ENCODE results near the gene APEH. TPM values are rescaled to one million over a fixed set of nuclear protein-coding genes. Genes with fewer than 3 reads are reported as not detected.

APEH gene
- total and polyA plus RNA-seq, 2 experiments from 2014 or later, result 170 to 264 TPM

GRCh38 chr3:49681543-49681942, 7.4 kb downstream of the APEH start:
- Histone ChIP-seq H3K27ac (ENCODE audit: low read depth) (no peak overlapping the region), H3K4me1 (ENCODE audit: insufficient read depth) (no peaks in the 10 kb centered on the region), H3K9me2 (ENCODE audit: insufficient read depth) (no peaks in the 10 kb centered on the region), H3K27me3 (ENCODE audit: insufficient read depth) (no peaks in the 10 kb centered on the region), H4K20me1 (replicated peaks; ENCODE audit: insufficient read depth) (peaks cover 2% of the 10 kb centered on the region; the same call in 1 of the 2 replicates), H3K4me2 (no peak overlapping the region), H3F3A (replicated peaks; ENCODE audit: low read depth) (no peaks in the 10 kb centered on the region), H3K79me2 (replicated peaks; ENCODE audit: insufficient read depth) (no peaks in the 10 kb centered on the region), H3K36me3 (ENCODE audit: insufficient read depth) (peaks cover 9% of the 10 kb centered on the region; the same call in 1 of the 2 replicates), H3K4me3 (no peak overlapping the region), H2AFZ (no peak overlapping the region)
- no peak for DNase-seq (ENCODE audit: low spot score)
- Mint-ChIP-seq H3K9me3 (no peaks in the 10 kb centered on the region), H3K4me1 (peaks cover 4% of the 10 kb centered on the region), H3K27me3 (ENCODE audit: insufficient read depth, low read depth, poor library complexity) (peaks cover 2% of the 10 kb centered on the region), H3K36me3 (ENCODE audit: low read depth) (peaks cover 58% of the 10 kb centered on the region), H3K4me3 (no peak overlapping the region), H3K27ac (no peak overlapping the region)
- TF ChIP-seq STAT1 (IDR thresholded peaks at IDR 0.05; ENCODE audit: unreplicated experiment) (no peak), REST (IDR thresholded peaks at IDR 0.05; ENCODE audit: unreplicated experiment) (no peak), POLR2AphosphoS5 (IDR thresholded peaks at IDR 0.05; ENCODE audit: low read depth) (no peak), ZNF114 (CRISPR knock-in tag; IDR thresholded peaks at IDR 0.05) (no peak), CREB1 (CRISPR knock-in tag; IDR thresholded peaks at IDR 0.05; ENCODE audit: low read depth) (no peak), CTCF (conservative IDR thresholded peaks at IDR 0.05; ENCODE audit: low read depth in 2 of 2) (no peak), ZNF331 (CRISPR knock-in tag; IDR thresholded peaks at IDR 0.05; ENCODE audit: low read depth) (no peak), JUNB (IDR thresholded peaks at IDR 0.05; ENCODE audit: unreplicated experiment) (no peak), NANOG (IDR thresholded peaks at IDR 0.05; ENCODE audit: borderline replicate concordance) (no peak), EZH2 (IDR thresholded peaks at IDR 0.05; ENCODE audit: low read depth, unreplicated experiment) (no peak), ETS1 (IDR thresholded peaks at IDR 0.05) (no peak), EZH2phosphoT487 (IDR thresholded peaks at IDR 0.05; ENCODE audit: unreplicated experiment) (no peak)
- TF ChIP-seq, protein P1, sequence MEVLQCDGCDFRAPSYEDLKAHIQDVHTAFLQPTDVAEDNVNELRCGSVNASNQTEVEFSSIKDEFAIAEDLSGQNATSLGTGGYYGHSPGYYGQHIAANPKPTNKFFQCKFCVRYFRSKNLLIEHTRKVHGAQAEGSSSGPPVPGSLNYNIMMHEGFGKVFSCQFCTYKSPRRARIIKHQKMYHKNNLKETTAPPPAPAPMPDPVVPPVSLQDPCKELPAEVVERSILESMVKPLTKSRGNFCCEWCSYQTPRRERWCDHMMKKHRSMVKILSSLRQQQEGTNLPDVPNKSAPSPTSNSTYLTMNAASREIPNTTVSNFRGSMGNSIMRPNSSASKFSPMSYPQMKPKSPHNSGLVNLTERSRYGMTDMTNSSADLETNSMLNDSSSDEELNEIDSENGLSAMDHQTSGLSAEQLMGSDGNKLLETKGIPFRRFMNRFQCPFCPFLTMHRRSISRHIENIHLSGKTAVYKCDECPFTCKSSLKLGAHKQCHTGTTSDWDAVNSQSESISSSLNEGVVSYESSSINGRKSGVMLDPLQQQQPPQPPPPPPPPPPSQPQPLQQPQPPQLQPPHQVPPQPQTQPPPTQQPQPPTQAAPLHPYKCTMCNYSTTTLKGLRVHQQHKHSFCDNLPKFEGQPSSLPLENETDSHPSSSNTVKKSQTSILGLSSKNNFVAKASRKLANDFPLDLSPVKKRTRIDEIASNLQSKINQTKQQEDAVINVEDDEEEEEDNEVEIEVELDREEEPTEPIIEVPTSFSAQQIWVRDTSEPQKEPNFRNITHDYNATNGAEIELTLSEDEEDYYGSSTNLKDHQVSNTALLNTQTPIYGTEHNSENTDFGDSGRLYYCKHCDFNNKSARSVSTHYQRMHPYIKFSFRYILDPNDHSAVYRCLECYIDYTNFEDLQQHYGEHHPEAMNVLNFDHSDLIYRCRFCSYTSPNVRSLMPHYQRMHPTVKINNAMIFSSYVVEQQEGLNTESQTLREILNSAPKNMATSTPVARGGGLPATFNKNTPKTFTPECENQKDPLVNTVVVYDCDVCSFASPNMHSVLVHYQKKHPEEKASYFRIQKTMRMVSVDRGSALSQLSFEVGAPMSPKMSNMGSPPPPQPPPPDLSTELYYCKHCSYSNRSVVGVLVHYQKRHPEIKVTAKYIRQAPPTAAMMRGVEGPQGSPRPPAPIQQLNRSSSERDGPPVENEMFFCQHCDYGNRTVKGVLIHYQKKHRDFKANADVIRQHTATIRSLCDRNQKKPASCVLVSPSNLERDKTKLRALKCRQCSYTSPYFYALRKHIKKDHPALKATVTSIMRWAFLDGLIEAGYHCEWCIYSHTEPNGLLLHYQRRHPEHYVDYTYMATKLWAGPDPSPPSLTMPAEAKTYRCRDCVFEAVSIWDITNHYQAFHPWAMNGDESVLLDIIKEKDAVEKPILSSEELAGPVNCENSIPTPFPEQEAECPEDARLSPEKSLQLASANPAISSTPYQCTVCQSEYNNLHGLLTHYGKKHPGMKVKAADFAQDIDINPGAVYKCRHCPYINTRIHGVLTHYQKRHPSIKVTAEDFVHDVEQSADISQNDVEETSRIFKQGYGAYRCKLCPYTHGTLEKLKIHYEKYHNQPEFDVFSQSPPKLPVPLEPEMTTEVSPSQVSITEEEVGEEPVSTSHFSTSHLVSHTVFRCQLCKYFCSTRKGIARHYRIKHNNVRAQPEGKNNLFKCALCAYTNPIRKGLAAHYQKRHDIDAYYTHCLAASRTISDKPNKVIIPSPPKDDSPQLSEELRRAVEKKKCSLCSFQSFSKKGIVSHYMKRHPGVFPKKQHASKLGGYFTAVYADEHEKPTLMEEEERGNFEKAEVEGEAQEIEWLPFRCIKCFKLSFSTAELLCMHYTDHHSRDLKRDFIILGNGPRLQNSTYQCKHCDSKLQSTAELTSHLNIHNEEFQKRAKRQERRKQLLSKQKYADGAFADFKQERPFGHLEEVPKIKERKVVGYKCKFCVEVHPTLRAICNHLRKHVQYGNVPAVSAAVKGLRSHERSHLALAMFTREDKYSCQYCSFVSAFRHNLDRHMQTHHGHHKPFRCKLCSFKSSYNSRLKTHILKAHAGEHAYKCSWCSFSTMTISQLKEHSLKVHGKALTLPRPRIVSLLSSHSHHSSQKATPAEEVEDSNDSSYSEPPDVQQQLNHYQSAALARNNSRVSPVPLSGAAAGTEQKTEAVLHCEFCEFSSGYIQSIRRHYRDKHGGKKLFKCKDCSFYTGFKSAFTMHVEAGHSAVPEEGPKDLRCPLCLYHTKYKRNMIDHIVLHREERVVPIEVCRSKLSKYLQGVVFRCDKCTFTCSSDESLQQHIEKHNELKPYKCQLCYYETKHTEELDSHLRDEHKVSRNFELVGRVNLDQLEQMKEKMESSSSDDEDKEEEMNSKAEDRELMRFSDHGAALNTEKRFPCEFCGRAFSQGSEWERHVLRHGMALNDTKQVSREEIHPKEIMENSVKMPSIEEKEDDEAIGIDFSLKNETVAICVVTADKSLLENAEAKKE (CRISPR knock-in tag; IDR thresholded peaks at IDR 0.05), result no peak
- no peak for ATAC-seq

Data from GM23338 (cell line).